AG08396 (cell line): ENCODE results near the gene GLTPD2.
A peak's percentile ranks its signal among the peaks of the same experiment; 100 is the strongest.
"Not testable (repeated sequence)": the region's sequence is repeated elsewhere in the genome, so short reads cannot be mapped to it uniquely, and the experiment has no call there.

Experiments
- DNase-seq: peaks from one replicate; pipeline ENCODE4 v3.0.0; 2012; ENCODE audit warnings: low spot score, mixed read lengths

GLTPD2 gene

GRCh38 chr17:4808378-4808767, 19.6 kb downstream of the GLTPD2 start:
- DNase-seq = no peak

- no peak for DNase-seq
These were observed 22.0 kb downstream of the GLTPD2 start for GRCh38 chr17:4810696-4811290.

DNA sequence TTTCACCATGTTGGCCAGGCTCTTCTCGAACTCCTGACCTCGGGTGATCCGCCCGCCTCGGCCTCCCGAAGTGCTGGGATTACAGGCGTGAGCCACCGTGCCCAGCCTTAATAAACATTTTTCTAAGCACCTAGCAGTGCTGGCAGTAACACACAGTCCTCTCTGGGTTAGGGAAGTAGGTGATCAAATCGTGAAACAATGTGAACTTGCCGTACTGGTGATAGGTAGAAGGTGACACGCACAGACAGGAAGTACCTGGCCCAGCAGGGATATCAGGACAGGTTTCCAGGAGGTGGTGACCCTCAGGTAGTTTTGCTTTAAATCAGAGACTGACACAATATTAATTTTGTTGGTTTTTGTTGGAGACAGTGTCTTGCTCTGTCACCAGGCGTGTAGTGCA, 22.7 kb downstream of the GLTPD2 start:
- DNase-seq = no peak

- DNase-seq = no peak
These were observed 23.9 kb downstream of the GLTPD2 start for GRCh38 chr17:4812690-4813089.

DNA sequence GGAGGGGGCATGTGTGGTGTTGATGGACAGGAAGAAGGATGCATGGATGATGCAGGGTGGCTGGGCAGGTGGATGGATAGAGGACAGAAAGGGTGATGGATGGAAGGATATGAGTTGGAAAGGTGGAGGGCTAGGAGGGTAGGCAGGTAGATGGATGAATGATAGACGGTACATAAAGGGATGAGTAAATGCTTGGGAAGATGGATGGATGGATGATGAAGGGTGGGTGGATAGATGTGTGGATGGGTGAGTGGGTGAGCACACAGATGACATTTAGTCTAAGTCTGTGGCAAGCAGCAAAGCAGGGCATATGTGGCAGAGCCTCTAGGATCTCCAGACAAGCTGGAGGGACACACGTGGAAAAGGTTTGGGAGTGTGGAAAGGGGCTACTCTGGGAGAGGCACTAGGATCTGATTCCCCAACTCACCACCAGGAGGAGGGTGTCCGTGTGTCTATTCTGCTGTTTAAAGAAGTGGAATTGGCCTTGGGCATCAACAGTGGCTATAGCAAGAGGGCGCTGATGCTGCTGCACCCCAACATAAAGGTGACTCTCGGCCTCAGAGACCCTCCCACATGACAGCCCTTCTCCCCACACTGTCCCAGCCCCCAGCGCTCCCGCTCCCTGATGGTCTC, 26.4 kb downstream of the GLTPD2 start:
- DNase-seq = no peak

GRCh38 chr17:4816826-4817225, 28.1 kb downstream of the GLTPD2 start:
- DNase-seq = no peak

DNA sequence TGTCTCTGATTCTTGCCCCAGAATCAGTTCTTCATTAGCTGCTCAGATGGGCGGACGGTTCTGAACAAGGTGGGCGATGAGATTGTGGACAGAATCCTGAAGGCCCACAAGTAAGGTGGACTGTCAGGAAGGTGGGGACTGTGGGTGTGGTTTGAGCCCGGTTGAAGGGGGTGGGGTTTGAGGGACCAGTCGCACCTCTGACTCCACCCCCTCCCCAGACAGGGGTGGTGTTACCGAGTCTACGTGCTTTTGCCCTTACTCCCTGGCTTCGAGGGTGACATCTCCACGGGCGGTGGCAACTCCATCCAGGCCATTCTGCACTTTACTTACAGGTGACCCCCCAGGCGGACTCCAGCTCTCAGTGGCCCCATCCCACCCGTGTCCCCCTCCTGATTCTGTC, 29.5 kb downstream of the GLTPD2 start:
- no peak for DNase-seq

DNA sequence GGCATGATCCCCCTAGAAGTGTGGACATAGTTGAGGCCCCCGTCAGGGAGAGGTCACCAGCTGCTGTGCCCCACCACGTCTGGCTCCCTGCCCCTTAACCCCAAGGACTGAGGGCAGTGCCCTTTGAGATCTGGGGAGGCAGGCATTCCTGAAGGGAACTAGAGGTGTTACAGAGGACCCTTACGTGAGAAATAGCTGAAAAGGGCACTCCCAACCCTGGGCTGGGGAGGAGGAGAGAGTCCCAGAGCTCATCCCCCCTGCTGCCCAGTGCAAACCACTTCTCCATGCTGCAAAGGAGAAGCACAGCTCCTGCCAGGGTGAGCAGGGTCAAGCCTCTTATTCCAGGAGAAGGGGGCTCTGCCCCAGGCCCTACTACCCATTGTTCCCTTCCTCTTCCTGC, 34.1 kb downstream of the GLTPD2 start:
- DNase-seq = no peak

- no peak for DNase-seq
These were observed 34.8 kb downstream of the GLTPD2 start for GRCh38 chr17:4823373-4824089.

- no peak for DNase-seq
These were observed 38.6 kb downstream of the GLTPD2 start for GRCh38 chr17:4827399-4827798.

DNA sequence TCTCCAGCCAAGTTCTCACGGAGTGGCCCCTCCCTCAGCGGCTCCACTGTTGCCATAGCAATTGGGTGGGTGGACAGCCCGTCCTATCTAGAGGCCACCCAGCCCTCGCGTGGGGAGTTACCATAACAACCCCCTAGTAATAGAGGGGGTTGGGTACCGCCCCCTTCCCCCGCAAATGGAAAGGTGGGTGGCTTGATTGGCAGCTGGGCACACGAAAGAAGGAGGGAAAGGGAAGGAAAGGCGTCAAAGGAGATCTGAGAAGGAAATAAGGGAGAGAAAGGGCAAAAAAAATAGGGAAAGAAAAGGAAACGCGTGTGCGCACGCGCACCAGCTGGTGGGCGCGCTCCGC, 44.0 kb downstream of the GLTPD2 start:
- DNase-seq = not testable (repeated sequence)

GRCh38 chr17:4833178-4833940, 44.6 kb downstream of the GLTPD2 start, which contains the start of gene MINK1:
MINK1 (plus strand) TSS chr17:4833340; CDS start chr17:4833584, 244 bp downstream.
- peak; percentile 100 for DNase-seq

DNA sequence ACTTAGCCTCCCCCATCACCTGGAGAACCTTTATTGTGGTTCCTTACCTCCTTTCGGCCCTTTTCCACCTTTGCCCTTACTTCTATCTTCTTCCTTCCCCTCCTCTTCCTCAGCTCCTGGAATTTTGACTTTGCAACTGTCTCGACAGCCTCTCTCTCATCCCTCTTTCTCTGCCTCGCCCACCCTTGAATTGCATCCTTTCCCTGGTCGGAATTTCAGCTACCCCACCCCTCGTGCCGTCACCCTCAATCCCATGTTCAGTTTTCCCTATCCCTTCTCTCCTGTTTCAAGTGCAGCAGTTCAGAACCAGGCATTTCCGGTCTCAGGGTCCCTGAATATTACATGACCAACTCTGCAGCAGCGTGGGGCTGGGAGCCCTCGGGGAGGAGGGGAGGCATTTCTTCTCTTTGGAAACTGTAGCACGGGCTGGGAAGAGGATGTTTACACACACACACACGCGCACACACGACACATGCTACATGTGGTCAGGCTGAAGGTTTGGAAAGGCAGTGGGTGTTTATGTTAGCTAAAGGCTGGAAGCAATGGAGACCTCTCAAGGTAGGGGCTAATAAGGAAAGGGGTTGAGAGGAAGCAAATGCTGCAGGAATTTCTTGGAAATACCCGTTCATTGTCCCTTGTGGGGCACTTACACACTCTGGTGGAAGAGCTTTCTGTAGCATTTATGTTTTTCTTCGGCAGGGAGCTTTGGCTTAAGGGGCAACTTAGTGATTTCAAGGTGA, 45.3 kb downstream of the GLTPD2 start:
- DNase-seq = peak; percentile 56

DNA sequence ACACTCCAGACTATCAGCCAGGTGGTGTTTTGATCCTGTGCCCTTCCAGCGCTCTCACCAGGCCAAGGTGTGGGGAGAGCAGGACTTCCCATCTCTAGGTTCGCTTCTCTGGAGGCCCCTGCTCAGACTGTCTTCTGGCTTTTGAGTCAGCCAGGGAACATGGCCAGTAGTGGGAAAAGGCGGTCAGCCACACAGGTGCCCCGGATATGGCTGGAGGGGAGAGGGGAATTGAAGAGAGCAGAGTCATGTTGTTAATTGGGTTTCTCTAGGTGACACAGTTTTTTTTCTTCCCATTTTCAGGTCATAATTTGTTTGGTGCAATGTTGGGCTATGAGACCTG, 45.9 kb downstream of the GLTPD2 start:
- DNase-seq = no peak

- DNase-seq = no peak
These were observed 47.5 kb downstream of the GLTPD2 start for GRCh38 chr17:4836221-4836620.

GRCh38 chr17:4837471-4838308, 48.9 kb downstream of the GLTPD2 start:
- no peak for DNase-seq

DNA sequence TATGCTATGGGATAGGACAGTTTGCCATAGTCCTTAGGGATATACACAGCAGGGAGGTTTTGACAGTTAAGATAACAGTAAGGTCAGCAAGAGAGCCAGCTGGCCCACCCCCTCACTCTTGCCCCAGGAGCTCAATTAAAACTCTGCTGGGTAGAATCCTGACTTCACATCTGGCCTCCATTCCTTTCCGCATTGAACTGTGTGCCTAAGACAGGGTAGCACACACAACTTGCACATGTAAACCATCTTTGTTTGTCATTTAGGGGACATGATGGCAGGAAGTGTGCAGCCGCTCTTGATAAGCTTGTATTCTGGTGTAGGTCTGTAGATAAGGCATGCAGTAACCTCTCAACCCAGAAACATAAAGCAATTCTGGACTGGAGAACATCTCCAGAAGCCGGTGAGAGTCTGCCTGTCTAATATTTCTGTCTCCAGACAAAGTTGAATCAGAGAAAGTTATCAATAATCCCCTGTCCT, 49.6 kb downstream of the GLTPD2 start:
- no peak for DNase-seq

DNA sequence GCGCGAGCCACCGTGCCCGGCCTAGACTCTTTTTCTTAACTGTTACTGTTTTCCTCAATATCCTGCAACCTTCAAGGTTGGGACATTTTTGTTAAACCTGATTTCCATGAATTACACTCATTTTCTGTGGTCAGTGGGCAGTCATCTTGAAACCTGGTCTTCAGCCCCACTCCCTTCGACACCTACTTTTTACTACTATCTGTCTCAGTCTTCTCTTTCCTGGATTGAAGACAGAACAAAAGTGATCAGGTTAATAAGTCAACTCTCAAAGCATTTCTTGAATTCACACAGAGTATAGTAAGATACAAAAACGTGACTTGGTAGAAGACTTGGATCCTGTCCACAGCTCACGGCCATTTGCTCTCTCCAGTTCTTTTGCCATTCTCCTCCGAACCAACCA, 50.5 kb downstream of the GLTPD2 start:
- DNase-seq = no peak
